Measurements from ENCODE around the gene IGFALS. TPM values are rescaled to one million over a fixed set of nuclear protein-coding genes. Genes with fewer than 3 reads are reported as not detected.

Gene IGFALS
- total RNA-seq, 1 donor from 2014 or later: not detected

- H3K36me3 Mint-ChIP-seq (ENCODE audit: low read depth): peaks cover 19% of the 10 kb centered on the region
- no peak overlapping the region for H3K27ac Mint-ChIP-seq
- H3K4me3 Mint-ChIP-seq: no peak overlapping the region
- H3K27me3 Mint-ChIP-seq (ENCODE audit: insufficient read depth): no peaks in the 10 kb centered on the region
- no peaks in the 10 kb centered on the region for H3K9me3 Mint-ChIP-seq
- intact Hi-C loops (cut with micrococcal nuclease): no loop called here
- DNase-seq (ENCODE audit: low spot score): no peak
- H3K4me1 Mint-ChIP-seq (ENCODE audit: low read depth): peaks cover 8% of the 10 kb centered on the region
Measured at GRCh38 chr16:1768767-1769401, 24.6 kb downstream of the IGFALS start.

GRCh38 chr16:1768061-1768766 is 25.3 kb downstream of the IGFALS start:
- H3K27ac Mint-ChIP-seq: no peak overlapping the region
- intact Hi-C loops (cut with micrococcal nuclease): no loop called here
- H3K27me3 Mint-ChIP-seq (ENCODE audit: insufficient read depth): no peaks in the 10 kb centered on the region
- no peak for DNase-seq (ENCODE audit: low spot score)
- H3K4me3 Mint-ChIP-seq: no peak overlapping the region
- H3K36me3 Mint-ChIP-seq (ENCODE audit: low read depth): peaks cover 19% of the 10 kb centered on the region
- H3K9me3 Mint-ChIP-seq: no peaks in the 10 kb centered on the region
- H3K4me1 Mint-ChIP-seq (ENCODE audit: low read depth): peaks cover 8% of the 10 kb centered on the region

GRCh38 chr16:1767116-1767994 is 26.1 kb downstream of the IGFALS start:
- Mint-ChIP-seq H3K4me1 (ENCODE audit: low read depth) (peaks cover 7% of the 10 kb centered on the region), H3K9me3 (no peaks in the 10 kb centered on the region), H3K36me3 (ENCODE audit: low read depth) (peaks cover 17% of the 10 kb centered on the region), H3K27me3 (ENCODE audit: insufficient read depth) (no peaks in the 10 kb centered on the region), H3K27ac (no peak overlapping the region), H3K4me3 (no peak overlapping the region)
- intact Hi-C loops (cut with micrococcal nuclease): no loop called here
- DNase-seq (ENCODE audit: low spot score): no peak

- no peak overlapping the region for H3K4me3 Mint-ChIP-seq
- H3K4me1 Mint-ChIP-seq (ENCODE audit: low read depth): peaks cover under 1% of the 10 kb centered on the region
- intact Hi-C loops (cut with micrococcal nuclease): no loop called here
- H3K27me3 Mint-ChIP-seq (ENCODE audit: insufficient read depth): no peaks in the 10 kb centered on the region
- H3K9me3 Mint-ChIP-seq: no peaks in the 10 kb centered on the region
- no peak for DNase-seq (ENCODE audit: low spot score)
- H3K36me3 Mint-ChIP-seq (ENCODE audit: low read depth): peaks cover 10% of the 10 kb centered on the region
- H3K27ac Mint-ChIP-seq: no peak overlapping the region
Measured at GRCh38 chr16:1766701-1767100, 26.8 kb downstream of the IGFALS start.

- H3K4me1 Mint-ChIP-seq (ENCODE audit: low read depth): no peaks in the 10 kb centered on the region
- H3K9me3 Mint-ChIP-seq: no peaks in the 10 kb centered on the region
- H3K27me3 Mint-ChIP-seq (ENCODE audit: insufficient read depth): no peaks in the 10 kb centered on the region
- no peak overlapping the region for H3K4me3 Mint-ChIP-seq
- no peak overlapping the region for H3K27ac Mint-ChIP-seq
- no peak for DNase-seq (ENCODE audit: low spot score)
- H3K36me3 Mint-ChIP-seq (ENCODE audit: low read depth): peaks cover 10% of the 10 kb centered on the region
- intact Hi-C loops (cut with micrococcal nuclease): no loop called here
Measured at GRCh38 chr16:1766231-1766630, 27.3 kb downstream of the IGFALS start.

- H3K4me1 Mint-ChIP-seq (ENCODE audit: low read depth): no peaks in the 10 kb centered on the region
- H3K27ac Mint-ChIP-seq: no peak overlapping the region
- no peaks in the 10 kb centered on the region for H3K9me3 Mint-ChIP-seq
- no peak for DNase-seq (ENCODE audit: low spot score)
- no peaks in the 10 kb centered on the region for H3K27me3 Mint-ChIP-seq (ENCODE audit: insufficient read depth)
- no peak overlapping the region for H3K4me3 Mint-ChIP-seq
- H3K36me3 Mint-ChIP-seq (ENCODE audit: low read depth): peaks cover 10% of the 10 kb centered on the region
- intact Hi-C loops (cut with micrococcal nuclease): no loop called here
Measured at GRCh38 chr16:1765826-1766225, 27.7 kb downstream of the IGFALS start.

- intact Hi-C loops (cut with micrococcal nuclease): no loop called here
- no peak for DNase-seq (ENCODE audit: low spot score)
- Mint-ChIP-seq H3K27me3 (ENCODE audit: insufficient read depth) (no peaks in the 10 kb centered on the region), H3K4me3 (no peak overlapping the region), H3K4me1 (ENCODE audit: low read depth) (no peaks in the 10 kb centered on the region), H3K9me3 (no peaks in the 10 kb centered on the region), H3K27ac (no peak overlapping the region), H3K36me3 (ENCODE audit: low read depth) (peaks cover 6% of the 10 kb centered on the region)
Measured at GRCh38 chr16:1764971-1765370, 28.5 kb downstream of the IGFALS start.

GRCh38 chr16:1763521-1764511 is 29.7 kb downstream of the IGFALS start:
- no peak overlapping the region for H3K27ac Mint-ChIP-seq
- H3K27me3 Mint-ChIP-seq (ENCODE audit: insufficient read depth): no peaks in the 10 kb centered on the region
- intact Hi-C loops (cut with micrococcal nuclease): no loop called here
- no peaks in the 10 kb centered on the region for H3K9me3 Mint-ChIP-seq
- no peak overlapping the region for H3K4me3 Mint-ChIP-seq
- DNase-seq (ENCODE audit: low spot score): no peak
- H3K36me3 Mint-ChIP-seq (ENCODE audit: low read depth): peaks cover 7% of the 10 kb centered on the region
- no peaks in the 10 kb centered on the region for H3K4me1 Mint-ChIP-seq (ENCODE audit: low read depth)

GRCh38 chr16:1762879-1763520 is 30.5 kb downstream of the IGFALS start:
- H3K36me3 Mint-ChIP-seq (ENCODE audit: low read depth): peaks cover 6% of the 10 kb centered on the region
- no peak for DNase-seq (ENCODE audit: low spot score)
- no peaks in the 10 kb centered on the region for H3K27me3 Mint-ChIP-seq (ENCODE audit: insufficient read depth)
- H3K27ac Mint-ChIP-seq: no peak overlapping the region
- no peak overlapping the region for H3K4me3 Mint-ChIP-seq
- no peaks in the 10 kb centered on the region for H3K4me1 Mint-ChIP-seq (ENCODE audit: low read depth)
- intact Hi-C loops (cut with micrococcal nuclease): no loop called here
- H3K9me3 Mint-ChIP-seq: no peaks in the 10 kb centered on the region

GRCh38 chr16:1762196-1762878 is 31.2 kb downstream of the IGFALS start:
- intact Hi-C loops (cut with micrococcal nuclease): no loop called here
- H3K27ac Mint-ChIP-seq: no peak overlapping the region
- no peak overlapping the region for H3K4me3 Mint-ChIP-seq
- no peak for DNase-seq (ENCODE audit: low spot score)
- H3K4me1 Mint-ChIP-seq (ENCODE audit: low read depth): peaks cover 3% of the 10 kb centered on the region
- H3K36me3 Mint-ChIP-seq (ENCODE audit: low read depth): peaks cover 4% of the 10 kb centered on the region
- no peaks in the 10 kb centered on the region for H3K27me3 Mint-ChIP-seq (ENCODE audit: insufficient read depth)
- no peaks in the 10 kb centered on the region for H3K9me3 Mint-ChIP-seq

GRCh38 chr16:1761751-1762150 is 31.8 kb downstream of the IGFALS start:
- intact Hi-C loops (cut with micrococcal nuclease): no loop called here
- H3K9me3 Mint-ChIP-seq: no peaks in the 10 kb centered on the region
- no peak overlapping the region for H3K4me3 Mint-ChIP-seq
- H3K27ac Mint-ChIP-seq: no peak overlapping the region
- no peak for DNase-seq (ENCODE audit: low spot score)
- H3K27me3 Mint-ChIP-seq (ENCODE audit: insufficient read depth): no peaks in the 10 kb centered on the region
- H3K36me3 Mint-ChIP-seq (ENCODE audit: low read depth): peaks cover 1% of the 10 kb centered on the region
- H3K4me1 Mint-ChIP-seq (ENCODE audit: low read depth): peaks cover 9% of the 10 kb centered on the region
